ENCODE results near the gene CPA5. TPM values are rescaled to one million over a fixed set of nuclear protein-coding genes. Genes with fewer than 3 reads are reported as not detected.

Gene CPA5
- total RNA-seq, 1 donor from 2014 or later = not detected

GRCh38 chr7:130410868-130411541, 66.4 kb downstream of the CPA5 start:
- ATAC-seq (ENCODE audit: poor library complexity) (no peak), DNase-seq (no peak)
- intact Hi-C loops (cut with DNase I) = no loop called here

- ATAC-seq (ENCODE audit: poor library complexity) = no peak
These were observed 68.6 kb downstream of the CPA5 start for GRCh38 chr7:130413201-130413600.

GRCh38 chr7:130415006-130415405, 70.4 kb downstream of the CPA5 start:
- DNase-seq = no peak
- intact Hi-C loops (cut with DNase I) = no loop called here
- no peak for ATAC-seq (ENCODE audit: poor library complexity)

More at GRCh38 chr7:130413201-130413600, 68.6 kb downstream of the CPA5 start:
- intact Hi-C loops (cut with DNase I) = no loop called here
- no peak for DNase-seq

- ATAC-seq (ENCODE audit: poor library complexity) = no peak
These were observed 72.6 kb downstream of the CPA5 start for GRCh38 chr7:130417213-130417612.

GRCh38 chr7:130418306-130418705, 73.7 kb downstream of the CPA5 start:
- DNase-seq = no peak
- intact Hi-C loops (cut with DNase I) = no loop called here
- ATAC-seq (ENCODE audit: poor library complexity) = no peak

More at GRCh38 chr7:130417213-130417612, 72.6 kb downstream of the CPA5 start:
- intact Hi-C loops (cut with DNase I) = no loop called here
- DNase-seq = no peak

Other genes starting within 250 kb of the CPA5 start
- gene TMEM209, start 139.4 kb upstream of the CPA5 start, total RNA-seq = 6.2 TPM
- not detected for gene SSMEM1, start 137.0 kb upstream of the CPA5 start, total RNA-seq
- gene CPA2, start 78.0 kb upstream of the CPA5 start, total RNA-seq = not detected
- not detected for gene CPA4, start 51.7 kb upstream of the CPA5 start, total RNA-seq
- gene CPA1, start 35.7 kb downstream of the CPA5 start, total RNA-seq = not detected
- 4.2 TPM for gene CEP41, start 96.2 kb downstream of the CPA5 start, total RNA-seq
- 6.4 TPM for gene MEST, start 147.3 kb downstream of the CPA5 start, total RNA-seq

Measured in Right ventricle myocardium superior (tissue), 1 donor.